ENCODE data around the gene CYP26B1. TPM values are rescaled to one million over a fixed set of nuclear protein-coding genes. Genes with fewer than 3 reads are reported as not detected.

The CYP26B1 gene
- total and polyA plus RNA-seq, 2 donors from 2014 or later, result 2.5 to 3.1 TPM

- Histone ChIP-seq H3K36me3 (ENCODE audit: control insufficient read depth in 2 of 3, insufficient read depth in 3 of 3, low read length in 3 of 3) (no peaks in the 10 kb centered on the region), H3K9me3 (ENCODE audit: control insufficient read depth in 2 of 3, insufficient read depth in 1 of 3, low read length in 3 of 3) (no peaks in the 10 kb centered on the region), H3K4me3 (ENCODE audit: low read length in 3 of 3) (peak overlapping the region; percentile 26 to 43 (median 43)), H3K27me3 (ENCODE audit: control insufficient read depth, insufficient read depth, low read length) (peaks cover 37% of the 10 kb centered on the region), H3K27ac (ENCODE audit: low read depth in 2 of 2, low read length in 2 of 2) (no peak overlapping the region), H3K9ac (ENCODE audit: low read length in 3 of 3) (no peak overlapping the region), H3K4me1 (ENCODE audit: control insufficient read depth in 2 of 3, insufficient read depth in 2 of 3, low read depth in 1 of 3, low read length in 3 of 3) (peaks cover 0 to 25% (median 3%) of the 10 kb centered on the region in 3 donors)
- no peak for TF ChIP-seq CTCF (IDR thresholded peaks at IDR 0.05; ENCODE audit: borderline replicate concordance, extremely low read depth, insufficient read depth)
- DNase-seq, result peak in 1 of 5 donors; percentile 22
- intact Hi-C loops (cut with DNase I), result loop anchor here (10.0 kb wide), 1 partner anchor 212 kb away; no protein-coding TSS in a partner anchor
- FAIRE-seq, result no peak
Observed at GRCh38 chr2:72146347-72147302, 1.0 kb downstream of the CYP26B1 start.

- Histone ChIP-seq H3K27me3 (ENCODE audit: control insufficient read depth, insufficient read depth, low read length) (peaks cover 33% of the 10 kb centered on the region), H3K9me3 (ENCODE audit: control insufficient read depth in 2 of 3, insufficient read depth in 1 of 3, low read length in 3 of 3) (no peaks in the 10 kb centered on the region), H3K9ac (ENCODE audit: low read length in 3 of 3) (no peak overlapping the region), H3K4me3 (ENCODE audit: low read length in 3 of 3) (peak overlapping the region in 1 of 3 donors; percentile 43), H3K27ac (ENCODE audit: low read depth in 2 of 2, low read length in 2 of 2) (no peak overlapping the region), H3K36me3 (ENCODE audit: control insufficient read depth in 2 of 3, insufficient read depth in 3 of 3, low read length in 3 of 3) (no peaks in the 10 kb centered on the region), H3K4me1 (ENCODE audit: control insufficient read depth in 2 of 3, insufficient read depth in 2 of 3, low read depth in 1 of 3, low read length in 3 of 3) (peaks cover 0 to 25% (median 3%) of the 10 kb centered on the region in 3 donors)
- TF ChIP-seq CTCF (IDR thresholded peaks at IDR 0.05; ENCODE audit: borderline replicate concordance, extremely low read depth, insufficient read depth), result no peak
- intact Hi-C loops (cut with DNase I), result loop anchor here (10.0 kb wide), 1 partner anchor 211 kb away; no protein-coding TSS in a partner anchor
- DNase-seq (peak in 2 of 5 donors; percentile 27 to 30), FAIRE-seq (no peak)
Observed at GRCh38 chr2:72145658-72146329, 1.9 kb downstream of the CYP26B1 start.

GRCh38 chr2:72145289-72145657 is 2.4 kb downstream of the CYP26B1 start:
- Histone ChIP-seq H3K36me3 (ENCODE audit: control insufficient read depth in 2 of 3, insufficient read depth in 3 of 3, low read length in 3 of 3) (no peaks in the 10 kb centered on the region), H3K4me3 (ENCODE audit: low read length in 3 of 3) (peak overlapping the region in 2 of 3 donors; percentile 24 to 43), H3K9ac (ENCODE audit: low read length in 3 of 3) (no peak overlapping the region), H3K27me3 (ENCODE audit: control insufficient read depth, insufficient read depth, low read length) (peaks cover 30% of the 10 kb centered on the region), H3K4me1 (ENCODE audit: control insufficient read depth in 2 of 3, insufficient read depth in 2 of 3, low read depth in 1 of 3, low read length in 3 of 3) (peaks cover 0 to 25% (median 3%) of the 10 kb centered on the region in 3 donors), H3K27ac (ENCODE audit: low read depth in 2 of 2, low read length in 2 of 2) (no peak overlapping the region), H3K9me3 (ENCODE audit: control insufficient read depth in 2 of 3, insufficient read depth in 1 of 3, low read length in 3 of 3) (no peaks in the 10 kb centered on the region)
- intact Hi-C loops (cut with DNase I), result loop anchor here (10.0 kb wide), 1 partner anchor 210 kb away; no protein-coding TSS in a partner anchor
- FAIRE-seq, result no peak
- no peak for TF ChIP-seq CTCF (IDR thresholded peaks at IDR 0.05; ENCODE audit: borderline replicate concordance, extremely low read depth, insufficient read depth)
- DNase-seq, result peak in 4 of 5 donors; percentile 47 to 72 (median 50)

Data from kidney (tissue), 14 donors.